Neutrophil (primary cell): ENCODE measurements around the gene JAG1.

Experiments
- H3K27ac ChIP-seq: fragments of 200-600 bp; sonication (generic); 2 replicates; pipeline ENCODE4 v1.5.1; 2016; ENCODE audit warnings: mild to moderate bottlenecking, moderate library complexity
- H3K27me3 ChIP-seq: fragments of 200-600 bp; sonication (generic); 2 replicates; pipeline ENCODE4 v1.6.0; 2016; ENCODE audit warnings: mild to moderate bottlenecking
- H3K36me3 ChIP-seq: fragments of 200-600 bp; sonication (generic); 2 replicates; pipeline ENCODE4 v1.5.1; 2017
- H3K4me1 ChIP-seq, 2 experiments: fragments of 200-600 bp in 1 of 2; sonication (generic) in 1 of 2; 1 replicate in 1 of 2; 2 replicates in 1 of 2; pipeline versions ENCODE4 v1.5.1 to v1.6.1; 2013 to 2016; ENCODE audit warnings: low read depth in 1 of 2, low read length in 1 of 2, mild to moderate bottlenecking in 1 of 2, moderate library complexity in 1 of 2; ENCODE audit not compliant: control insufficient read depth in 1 of 2, insufficient read depth in 1 of 2
- H3K4me3 ChIP-seq, 2 experiments: fragments of 200-600 bp in 1 of 2; sonication (generic) in 1 of 2; 1 replicate in 1 of 2; 2 replicates in 1 of 2; pipeline ENCODE4 v1.5.1; 2013 to 2016; ENCODE audit warnings: low read depth in 1 of 2, low read length in 1 of 2, mild to moderate bottlenecking in 1 of 2, moderate library complexity in 1 of 2
- H3K9me3 ChIP-seq: fragments of 200-600 bp; sonication (generic); 2 replicates; pipeline ENCODE4 v1.5.1; 2016
- TF ChIP-seq, protein P1 (sequence below): fragments of 200-600 bp; sonication (generic); IDR thresholded peaks from 2 replicates; pipeline ENCODE4 v1.5.1; 2016; ENCODE audit warnings: antibody characterized with exemption

The JAG1 gene

DNA sequence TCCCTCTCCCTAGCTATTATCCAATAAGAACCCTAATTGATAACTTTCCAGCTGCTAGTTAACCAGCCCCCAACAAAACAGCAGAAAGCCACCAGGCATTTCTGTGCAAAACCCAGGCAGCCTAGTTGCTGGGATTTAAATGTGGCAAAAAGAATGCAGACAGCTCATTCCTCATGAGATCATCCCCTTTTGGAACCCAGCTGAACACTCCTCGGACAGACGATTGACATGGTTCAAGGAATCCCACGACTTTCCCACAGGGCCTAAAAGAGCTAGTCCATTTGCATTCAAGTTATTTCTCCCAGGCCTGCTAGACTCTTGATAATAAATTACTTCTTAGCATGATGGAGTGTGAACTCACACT is 24.0 kb downstream of the JAG1 start:
- Histone ChIP-seq H3K36me3 (peaks cover 95% of the 10 kb centered on the region), H3K27ac (no peak overlapping the region), H3K4me1 (no peaks in the 10 kb centered on the region), H3K4me3 (no peak overlapping the region), H3K27me3 (no peaks in the 10 kb centered on the region), H3K9me3 (no peaks in the 10 kb centered on the region)
- TF ChIP-seq, protein P1, sequence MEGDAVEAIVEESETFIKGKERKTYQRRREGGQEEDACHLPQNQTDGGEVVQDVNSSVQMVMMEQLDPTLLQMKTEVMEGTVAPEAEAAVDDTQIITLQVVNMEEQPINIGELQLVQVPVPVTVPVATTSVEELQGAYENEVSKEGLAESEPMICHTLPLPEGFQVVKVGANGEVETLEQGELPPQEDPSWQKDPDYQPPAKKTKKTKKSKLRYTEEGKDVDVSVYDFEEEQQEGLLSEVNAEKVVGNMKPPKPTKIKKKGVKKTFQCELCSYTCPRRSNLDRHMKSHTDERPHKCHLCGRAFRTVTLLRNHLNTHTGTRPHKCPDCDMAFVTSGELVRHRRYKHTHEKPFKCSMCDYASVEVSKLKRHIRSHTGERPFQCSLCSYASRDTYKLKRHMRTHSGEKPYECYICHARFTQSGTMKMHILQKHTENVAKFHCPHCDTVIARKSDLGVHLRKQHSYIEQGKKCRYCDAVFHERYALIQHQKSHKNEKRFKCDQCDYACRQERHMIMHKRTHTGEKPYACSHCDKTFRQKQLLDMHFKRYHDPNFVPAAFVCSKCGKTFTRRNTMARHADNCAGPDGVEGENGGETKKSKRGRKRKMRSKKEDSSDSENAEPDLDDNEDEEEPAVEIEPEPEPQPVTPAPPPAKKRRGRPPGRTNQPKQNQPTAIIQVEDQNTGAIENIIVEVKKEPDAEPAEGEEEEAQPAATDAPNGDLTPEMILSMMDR, result no peak

DNA sequence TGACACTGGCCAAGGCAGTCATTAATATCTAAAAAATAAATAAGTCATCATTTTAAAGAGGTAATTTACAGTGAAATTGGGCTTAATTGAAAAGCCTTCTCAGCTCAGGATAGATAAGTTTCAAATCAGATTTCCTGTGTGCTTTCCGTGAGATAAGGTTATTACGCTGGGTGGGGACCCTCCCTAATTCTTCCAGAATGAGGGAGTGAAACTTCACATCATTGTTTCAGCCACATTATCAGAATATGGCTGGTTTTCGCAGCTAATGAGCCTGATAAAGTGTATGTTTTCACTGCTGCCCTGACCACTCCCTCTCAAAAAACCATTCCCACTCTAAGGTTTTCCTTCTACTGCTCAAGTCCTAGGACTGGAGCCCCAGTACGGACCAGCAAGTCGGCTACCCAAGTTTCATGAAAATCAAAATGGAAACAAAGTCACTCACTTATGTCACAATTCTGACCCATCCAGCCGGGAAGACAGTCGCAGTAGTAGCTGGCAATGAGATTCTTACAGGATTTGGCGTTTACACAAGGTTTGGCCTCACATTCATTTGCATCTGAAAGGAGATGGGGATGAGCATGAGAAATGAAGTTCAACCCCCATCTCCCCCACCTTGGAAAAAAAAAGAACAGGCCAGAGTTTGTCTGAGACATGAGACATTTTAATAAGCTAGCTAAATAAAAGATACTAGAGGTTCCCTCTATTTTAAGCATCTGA is 24.6 kb downstream of the JAG1 start:
- Histone ChIP-seq H3K27ac (no peak overlapping the region), H3K4me3 (no peak overlapping the region), H3K36me3 (peaks cover 95% of the 10 kb centered on the region), H3K4me1 (no peaks in the 10 kb centered on the region), H3K9me3 (no peaks in the 10 kb centered on the region), H3K27me3 (no peaks in the 10 kb centered on the region)
- TF ChIP-seq, protein P1, result no peak

DNA sequence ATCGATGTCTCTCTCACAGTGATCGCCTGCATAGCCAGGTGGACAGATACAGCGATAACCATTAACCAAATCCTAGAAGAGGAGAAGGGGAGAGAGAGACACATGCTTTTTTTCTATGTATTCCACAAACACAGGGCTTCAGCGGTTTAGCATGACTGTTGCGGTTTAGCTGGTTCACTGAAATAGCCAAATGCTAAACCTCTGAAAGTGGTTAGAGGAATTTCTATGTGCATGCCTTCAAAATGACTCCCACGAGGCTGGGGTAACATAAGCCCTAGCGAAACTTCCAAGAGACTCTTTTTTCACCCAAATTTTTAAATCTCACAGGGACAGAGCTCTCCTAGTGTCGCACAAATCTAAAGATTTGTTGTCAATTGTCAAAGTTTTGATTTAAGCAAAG is 25.1 kb downstream of the JAG1 start:
- Histone ChIP-seq H3K36me3 (peaks cover 97% of the 10 kb centered on the region), H3K4me1 (no peaks in the 10 kb centered on the region), H3K9me3 (no peaks in the 10 kb centered on the region), H3K27me3 (no peaks in the 10 kb centered on the region), H3K4me3 (no peak overlapping the region), H3K27ac (no peak overlapping the region)
- TF ChIP-seq, protein P1, result no peak

DNA sequence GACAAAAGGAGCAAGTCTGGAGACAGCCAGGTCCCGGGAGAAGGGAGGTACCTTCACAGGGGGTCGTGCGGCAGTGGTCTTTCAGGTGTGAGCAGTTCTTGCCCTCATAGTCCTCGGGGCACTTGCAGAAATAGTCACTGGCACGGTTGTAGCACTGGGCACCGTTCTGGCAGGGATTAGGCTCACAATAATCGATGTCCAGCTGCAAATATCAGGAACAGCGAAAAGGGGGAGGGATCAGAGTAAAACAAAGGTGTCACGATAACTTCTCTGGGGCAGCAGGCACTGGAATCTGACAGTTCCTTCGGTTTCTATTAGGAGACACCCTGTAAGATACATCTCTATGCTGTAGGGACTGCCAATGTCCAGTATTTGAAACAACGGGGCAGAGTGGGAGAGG is 25.9 kb downstream of the JAG1 start:
- H3K27me3 ChIP-seq, result no peaks in the 10 kb centered on the region
- no peaks in the 10 kb centered on the region for H3K4me1 ChIP-seq
- no peak overlapping the region for H3K27ac ChIP-seq
- H3K36me3 ChIP-seq, result peaks cover 100% of the 10 kb centered on the region
- H3K4me3 ChIP-seq, result no peak overlapping the region
- H3K9me3 ChIP-seq, result no peaks in the 10 kb centered on the region
- TF ChIP-seq, protein P1, result no peak

DNA sequence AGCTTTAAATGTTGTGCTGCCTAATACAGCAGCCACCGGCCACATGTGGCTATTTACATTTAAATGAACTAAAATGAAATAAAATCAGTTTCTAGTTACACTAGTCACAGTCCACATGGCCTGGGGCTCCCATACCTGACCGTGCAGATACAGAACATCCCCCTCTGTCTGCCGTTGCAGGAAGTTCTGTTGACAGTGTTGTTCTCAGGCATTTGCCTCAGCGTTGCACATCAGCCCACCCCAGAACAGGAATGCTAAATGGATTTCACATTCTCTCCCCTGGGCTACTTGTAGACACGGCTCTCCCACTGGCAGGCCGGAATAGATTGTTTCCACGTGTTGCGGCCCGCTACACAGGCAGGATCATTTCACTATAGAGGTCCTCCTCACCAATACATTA is 26.3 kb downstream of the JAG1 start:
- Histone ChIP-seq H3K27ac (no peak overlapping the region), H3K4me3 (no peak overlapping the region), H3K4me1 (no peaks in the 10 kb centered on the region), H3K9me3 (no peaks in the 10 kb centered on the region), H3K36me3 (peaks cover 100% of the 10 kb centered on the region), H3K27me3 (no peaks in the 10 kb centered on the region)
- TF ChIP-seq, protein P1, result no peak
